ENCODE measurements around the gene PCDH9. TPM values are rescaled to one million over a fixed set of nuclear protein-coding genes. Genes with fewer than 3 reads are reported as not detected.

The PCDH9 gene, protein sequence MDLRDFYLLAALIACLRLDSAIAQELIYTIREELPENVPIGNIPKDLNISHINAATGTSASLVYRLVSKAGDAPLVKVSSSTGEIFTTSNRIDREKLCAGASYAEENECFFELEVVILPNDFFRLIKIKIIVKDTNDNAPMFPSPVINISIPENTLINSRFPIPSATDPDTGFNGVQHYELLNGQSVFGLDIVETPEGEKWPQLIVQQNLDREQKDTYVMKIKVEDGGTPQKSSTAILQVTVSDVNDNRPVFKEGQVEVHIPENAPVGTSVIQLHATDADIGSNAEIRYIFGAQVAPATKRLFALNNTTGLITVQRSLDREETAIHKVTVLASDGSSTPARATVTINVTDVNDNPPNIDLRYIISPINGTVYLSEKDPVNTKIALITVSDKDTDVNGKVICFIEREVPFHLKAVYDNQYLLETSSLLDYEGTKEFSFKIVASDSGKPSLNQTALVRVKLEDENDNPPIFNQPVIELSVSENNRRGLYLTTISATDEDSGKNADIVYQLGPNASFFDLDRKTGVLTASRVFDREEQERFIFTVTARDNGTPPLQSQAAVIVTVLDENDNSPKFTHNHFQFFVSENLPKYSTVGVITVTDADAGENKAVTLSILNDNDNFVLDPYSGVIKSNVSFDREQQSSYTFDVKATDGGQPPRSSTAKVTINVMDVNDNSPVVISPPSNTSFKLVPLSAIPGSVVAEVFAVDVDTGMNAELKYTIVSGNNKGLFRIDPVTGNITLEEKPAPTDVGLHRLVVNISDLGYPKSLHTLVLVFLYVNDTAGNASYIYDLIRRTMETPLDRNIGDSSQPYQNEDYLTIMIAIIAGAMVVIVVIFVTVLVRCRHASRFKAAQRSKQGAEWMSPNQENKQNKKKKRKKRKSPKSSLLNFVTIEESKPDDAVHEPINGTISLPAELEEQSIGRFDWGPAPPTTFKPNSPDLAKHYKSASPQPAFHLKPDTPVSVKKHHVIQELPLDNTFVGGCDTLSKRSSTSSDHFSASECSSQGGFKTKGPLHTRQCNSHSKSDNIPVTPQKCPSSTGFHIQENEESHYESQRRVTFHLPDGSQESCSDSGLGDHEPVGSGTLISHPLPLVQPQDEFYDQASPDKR (N-terminal part only)
- 119 TPM for total RNA-seq

DNA sequence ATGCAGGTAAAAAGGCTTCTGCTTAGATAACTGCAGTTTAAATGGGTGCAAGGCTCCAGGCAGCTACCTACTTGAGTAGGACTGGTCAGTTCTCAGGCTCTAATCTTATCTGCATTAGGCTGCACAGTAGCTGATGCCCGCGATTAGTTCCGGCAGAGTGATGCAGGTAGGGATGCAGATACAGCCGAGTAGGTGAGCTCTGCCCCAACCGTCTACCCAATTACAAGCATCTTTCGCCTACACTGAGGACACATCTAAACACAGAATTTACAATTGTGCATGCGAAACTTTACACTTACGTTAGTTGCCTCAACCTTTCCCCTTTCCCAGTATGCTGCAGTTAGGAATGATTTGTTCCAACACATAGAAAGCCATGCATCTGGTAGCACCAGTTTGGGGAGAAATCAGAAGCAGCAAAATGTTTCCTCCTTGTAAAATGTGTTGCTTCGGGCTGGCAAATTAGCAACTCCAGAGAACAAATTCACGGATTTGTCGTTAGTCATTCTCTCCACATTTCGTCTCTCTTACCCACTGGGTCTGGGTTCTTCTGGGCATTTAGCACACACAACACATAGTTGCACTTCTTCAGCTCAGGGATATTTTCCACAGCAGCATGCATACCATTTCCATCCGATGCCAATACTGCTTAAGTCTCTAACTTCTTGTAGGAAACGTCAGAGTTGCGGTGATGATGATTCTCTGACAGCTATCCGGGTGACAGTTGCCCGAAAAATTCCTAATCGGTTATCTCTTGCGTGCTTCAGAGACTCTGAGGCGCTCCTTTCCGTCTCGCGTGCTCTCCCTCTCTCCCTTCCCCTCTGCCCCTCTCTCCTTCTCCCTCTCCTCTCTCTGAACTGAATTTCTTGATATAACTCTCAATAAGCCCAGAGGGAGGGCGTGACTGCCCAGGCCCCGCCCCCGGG, at the start of gene PCDH9:
TSS of gene PCDH9 (minus strand) at position 856 of the 923 bp plus-strand sequence. CDS start 1,896 bp downstream, outside the sequence.

Small RNA genes within 50 kb of the gene (small RNA-seq; reads per million reads assigned to genes)
- gene RNU7-87P: not detected
